Skeletal muscle tissue (tissue), 4 donors: ENCODE data around the gene CYTH3. TPM values are rescaled to one million over a fixed set of nuclear protein-coding genes. Genes with fewer than 3 reads are reported as not detected.
"Not testable (repeated sequence)": the region's sequence is repeated elsewhere in the genome, so short reads cannot be mapped to it uniquely, and the experiment has no call there.

Source experiments
- H3K27ac ChIP-seq: one replicate; pipeline ENCODE4 v1.7.0; 2013; ENCODE audit warnings: mild to moderate bottlenecking, low read depth, low read length, inconsistent platforms
- H3K27me3 ChIP-seq, 3 donors: one replicate each; pipeline ENCODE4 v1.7.0; 2013; ENCODE audit warnings: low read length in 3 of 3; ENCODE audit not compliant: control insufficient read depth in 3 of 3, insufficient read depth in 3 of 3
- H3K36me3 ChIP-seq, 3 donors: one replicate each; pipeline ENCODE4 v1.7.0; 2013; ENCODE audit warnings: low read length in 3 of 3; ENCODE audit not compliant: control insufficient read depth in 3 of 3, insufficient read depth in 3 of 3
- H3K4me1 ChIP-seq, 3 donors: one replicate each; pipeline ENCODE4 v1.7.0; 2013; ENCODE audit warnings: low read length in 3 of 3, mild to moderate bottlenecking in 3 of 3; ENCODE audit not compliant: control insufficient read depth in 3 of 3, insufficient read depth in 3 of 3
- H3K4me3 ChIP-seq, 3 donors: one replicate each; pipeline ENCODE4 v1.7.0; 2013; ENCODE audit warnings: low read length in 3 of 3
- H3K9ac ChIP-seq, 3 donors: one replicate each; pipeline ENCODE4 v1.7.0; 2013; ENCODE audit warnings: low read length in 3 of 3, mild to moderate bottlenecking in 3 of 3, moderate library complexity in 2 of 3, low read depth in 1 of 3
- H3K9me3 ChIP-seq, 3 donors: one replicate each; pipeline ENCODE4 v1.7.0; 2013; ENCODE audit warnings: low read length in 3 of 3; ENCODE audit not compliant: control insufficient read depth in 3 of 3
- total RNA-seq: library from RNA; depleted of rRNA; stranded (reverse); fragments of >200 nt; gene quantifications from one replicate; pipeline ENCODE4 v1.2.3, GENCODE V29; 2014
- donor health status: Osteomylitis.

Gene CYTH3
- total RNA-seq, 1 donor from 2014 or later: 19.3 TPM

- Histone ChIP-seq H3K27me3 (no peaks in the 10 kb centered on the region), H3K9ac (no peak overlapping the region), H3K4me1 (peaks cover 5 to 29% (median 20%) of the 10 kb centered on the region in 3 donors), H3K4me3 (no peak overlapping the region), H3K27ac (no peak overlapping the region), H3K9me3 (no peaks in the 10 kb centered on the region), H3K36me3 (no peaks in the 10 kb centered on the region)
These were observed 69.0 kb downstream of the CYTH3 start for GRCh38 chr7:6203381-6203780.

- Histone ChIP-seq H3K36me3 (no peaks in the 10 kb centered on the region), H3K27me3 (no peaks in the 10 kb centered on the region), H3K9me3 (no peaks in the 10 kb centered on the region), H3K27ac (peak overlapping the region; percentile 52), H3K4me1 (peaks cover 8 to 31% (median 23%) of the 10 kb centered on the region in 3 donors), H3K9ac (no peak overlapping the region), H3K4me3 (peak overlapping the region in 1 of 3 donors; percentile 23)
These were observed 70.3 kb downstream of the CYTH3 start for GRCh38 chr7:6202117-6202516.

- no peak overlapping the region for H3K9ac ChIP-seq
- no peaks in the 10 kb centered on the region for H3K9me3 ChIP-seq
- no peak overlapping the region for H3K27ac ChIP-seq
- no peaks in the 10 kb centered on the region for H3K36me3 ChIP-seq
- peaks cover 8 to 24% (median 23%) of the 10 kb centered on the region in 3 donors for H3K4me1 ChIP-seq
- H3K27me3 ChIP-seq: no peaks in the 10 kb centered on the region
- H3K4me3 ChIP-seq: no peak overlapping the region
These were observed 71.5 kb downstream of the CYTH3 start for GRCh38 chr7:6200971-6201370.

GRCh38 chr7:6198689-6199595 lies 73.5 kb downstream of the CYTH3 start:
- peaks cover 8 to 23% (median 23%) of the 10 kb centered on the region in 3 donors for H3K4me1 ChIP-seq

GRCh38 chr7:6197801-6198551 lies 74.4 kb downstream of the CYTH3 start:
- Histone ChIP-seq H3K4me1 (peaks cover 8 to 23% (median 23%) of the 10 kb centered on the region in 3 donors), H3K27ac (no peak overlapping the region)

More at GRCh38 chr7:6198689-6199595, 73.5 kb downstream of the CYTH3 start:
- no peak overlapping the region for H3K4me3 ChIP-seq
- no peaks in the 10 kb centered on the region for H3K27me3 ChIP-seq
- H3K9me3 ChIP-seq: no peaks in the 10 kb centered on the region
- H3K36me3 ChIP-seq: no peaks in the 10 kb centered on the region
- H3K9ac ChIP-seq: no peak overlapping the region
- no peak overlapping the region for H3K27ac ChIP-seq

GRCh38 chr7:6193709-6194108 lies 78.7 kb downstream of the CYTH3 start:
- no peaks in the 10 kb centered on the region for H3K9me3 ChIP-seq

More at GRCh38 chr7:6197801-6198551, 74.4 kb downstream of the CYTH3 start:
- Histone ChIP-seq H3K4me3 (no peak overlapping the region), H3K9me3 (no peaks in the 10 kb centered on the region), H3K36me3 (no peaks in the 10 kb centered on the region), H3K9ac (no peak overlapping the region), H3K27me3 (no peaks in the 10 kb centered on the region)

GRCh38 chr7:6190563-6190962 lies 81.9 kb downstream of the CYTH3 start:
- not testable (repeated sequence) for H3K4me1 ChIP-seq, H3K9ac ChIP-seq, H3K27ac ChIP-seq, H3K27me3 ChIP-seq, H3K9me3 ChIP-seq, H3K4me3 ChIP-seq
- peaks cover 17 to 28% (median 21%) of the 10 kb centered on the region in 3 donors for H3K36me3 ChIP-seq

More at GRCh38 chr7:6193709-6194108, 78.7 kb downstream of the CYTH3 start:
- no peaks in the 10 kb centered on the region for H3K27me3 ChIP-seq
- H3K36me3 ChIP-seq: peaks cover 3 to 11% (median 8%) of the 10 kb centered on the region in 3 donors
- H3K27ac ChIP-seq: no peak overlapping the region
- no peak overlapping the region for H3K4me3 ChIP-seq
- H3K9ac ChIP-seq: no peak overlapping the region
- H3K4me1 ChIP-seq: peaks cover 4 to 7% (median 6%) of the 10 kb centered on the region in 3 donors

- Histone ChIP-seq H3K9ac (no peak overlapping the region), H3K4me3 (no peak overlapping the region), H3K4me1 (no peaks in the 10 kb centered on the region), H3K27ac (no peak overlapping the region), H3K36me3 (peaks cover 17 to 28% (median 21%) of the 10 kb centered on the region in 3 donors), H3K27me3 (no peaks in the 10 kb centered on the region), H3K9me3 (no peaks in the 10 kb centered on the region)
These were observed 84.0 kb downstream of the CYTH3 start for GRCh38 chr7:6188389-6188788.

- Histone ChIP-seq H3K9ac (no peak overlapping the region), H3K27ac (no peak overlapping the region), H3K4me1 (peaks cover 0 to 3% (median 0%) of the 10 kb centered on the region in 3 donors), H3K9me3 (no peaks in the 10 kb centered on the region), H3K27me3 (no peaks in the 10 kb centered on the region), H3K36me3 (peaks cover 21 to 32% (median 25%) of the 10 kb centered on the region in 3 donors), H3K4me3 (no peak overlapping the region)
These were observed 85.8 kb downstream of the CYTH3 start for GRCh38 chr7:6186577-6186976.
